ENCODE results near the gene SIPA1L2.

GRCh38 chr1:232648316-232648715, 18.4 kb upstream of the SIPA1L2 start:
- TF ChIP-seq POLR2A (IDR thresholded peaks at IDR 0.05; ENCODE audit: borderline replicate concordance, extremely low read depth, insufficient read depth, insufficient read length) (no peak), SRF (IDR thresholded peaks at IDR 0.05; ENCODE audit: low read depth) (no peak), POLR2AphosphoS5 (IDR thresholded peaks at IDR 0.05; ENCODE audit: low read depth, low read length) (no peak), RAD21 (IDR thresholded peaks at IDR 0.05; ENCODE audit: low read depth) (no peak), EZH2 (IDR thresholded peaks at IDR 0.05) (no peak), MAX (IDR thresholded peaks at IDR 0.05) (no peak), TCF7L2 (IDR thresholded peaks at IDR 0.05; ENCODE audit: borderline replicate concordance, extremely low read depth, insufficient read depth, insufficient read length) (no peak), ZFX (IDR thresholded peaks at IDR 0.05) (no peak), JUND (IDR thresholded peaks at IDR 0.05) (no peak), ZNF274 (IDR thresholded peaks at IDR 0.05; ENCODE audit: low read depth, low read length) (no peak), YY1 (IDR thresholded peaks at IDR 0.05; ENCODE audit: extremely low read depth, insufficient replicate concordance, low read depth, low read length) (no peak), SP1 (IDR thresholded peaks at IDR 0.05; ENCODE audit: low read depth) (no peak)
- TF ChIP-seq, protein P1, sequence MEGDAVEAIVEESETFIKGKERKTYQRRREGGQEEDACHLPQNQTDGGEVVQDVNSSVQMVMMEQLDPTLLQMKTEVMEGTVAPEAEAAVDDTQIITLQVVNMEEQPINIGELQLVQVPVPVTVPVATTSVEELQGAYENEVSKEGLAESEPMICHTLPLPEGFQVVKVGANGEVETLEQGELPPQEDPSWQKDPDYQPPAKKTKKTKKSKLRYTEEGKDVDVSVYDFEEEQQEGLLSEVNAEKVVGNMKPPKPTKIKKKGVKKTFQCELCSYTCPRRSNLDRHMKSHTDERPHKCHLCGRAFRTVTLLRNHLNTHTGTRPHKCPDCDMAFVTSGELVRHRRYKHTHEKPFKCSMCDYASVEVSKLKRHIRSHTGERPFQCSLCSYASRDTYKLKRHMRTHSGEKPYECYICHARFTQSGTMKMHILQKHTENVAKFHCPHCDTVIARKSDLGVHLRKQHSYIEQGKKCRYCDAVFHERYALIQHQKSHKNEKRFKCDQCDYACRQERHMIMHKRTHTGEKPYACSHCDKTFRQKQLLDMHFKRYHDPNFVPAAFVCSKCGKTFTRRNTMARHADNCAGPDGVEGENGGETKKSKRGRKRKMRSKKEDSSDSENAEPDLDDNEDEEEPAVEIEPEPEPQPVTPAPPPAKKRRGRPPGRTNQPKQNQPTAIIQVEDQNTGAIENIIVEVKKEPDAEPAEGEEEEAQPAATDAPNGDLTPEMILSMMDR (IDR thresholded peaks at IDR 0.05 in 2 of 3, conservative IDR thresholded peaks at IDR 0.05 in 1 of 3; ENCODE audit: borderline replicate concordance in 1 of 3, insufficient read depth in 1 of 3, low read depth in 2 of 3, low read length in 2 of 3), result no peak
- TF ChIP-seq, protein P2, sequence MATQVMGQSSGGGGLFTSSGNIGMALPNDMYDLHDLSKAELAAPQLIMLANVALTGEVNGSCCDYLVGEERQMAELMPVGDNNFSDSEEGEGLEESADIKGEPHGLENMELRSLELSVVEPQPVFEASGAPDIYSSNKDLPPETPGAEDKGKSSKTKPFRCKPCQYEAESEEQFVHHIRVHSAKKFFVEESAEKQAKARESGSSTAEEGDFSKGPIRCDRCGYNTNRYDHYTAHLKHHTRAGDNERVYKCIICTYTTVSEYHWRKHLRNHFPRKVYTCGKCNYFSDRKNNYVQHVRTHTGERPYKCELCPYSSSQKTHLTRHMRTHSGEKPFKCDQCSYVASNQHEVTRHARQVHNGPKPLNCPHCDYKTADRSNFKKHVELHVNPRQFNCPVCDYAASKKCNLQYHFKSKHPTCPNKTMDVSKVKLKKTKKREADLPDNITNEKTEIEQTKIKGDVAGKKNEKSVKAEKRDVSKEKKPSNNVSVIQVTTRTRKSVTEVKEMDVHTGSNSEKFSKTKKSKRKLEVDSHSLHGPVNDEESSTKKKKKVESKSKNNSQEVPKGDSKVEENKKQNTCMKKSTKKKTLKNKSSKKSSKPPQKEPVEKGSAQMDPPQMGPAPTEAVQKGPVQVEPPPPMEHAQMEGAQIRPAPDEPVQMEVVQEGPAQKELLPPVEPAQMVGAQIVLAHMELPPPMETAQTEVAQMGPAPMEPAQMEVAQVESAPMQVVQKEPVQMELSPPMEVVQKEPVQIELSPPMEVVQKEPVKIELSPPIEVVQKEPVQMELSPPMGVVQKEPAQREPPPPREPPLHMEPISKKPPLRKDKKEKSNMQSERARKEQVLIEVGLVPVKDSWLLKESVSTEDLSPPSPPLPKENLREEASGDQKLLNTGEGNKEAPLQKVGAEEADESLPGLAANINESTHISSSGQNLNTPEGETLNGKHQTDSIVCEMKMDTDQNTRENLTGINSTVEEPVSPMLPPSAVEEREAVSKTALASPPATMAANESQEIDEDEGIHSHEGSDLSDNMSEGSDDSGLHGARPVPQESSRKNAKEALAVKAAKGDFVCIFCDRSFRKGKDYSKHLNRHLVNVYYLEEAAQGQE (IDR thresholded peaks at IDR 0.05; ENCODE audit: low read depth), result no peak

Measured in HCT116 (cell line).